Stimulated activated CD4-positive, alpha-beta T cell treated with anti-CD3 and anti-CD28 coated beads, Interleukin-12 subunit alpha, Interleukin-12 subunit beta, amount 100 ng/mL, for 48 hours (primary cell): ENCODE measurements around the gene SMG7.
A peak's percentile ranks its signal among the peaks of the same experiment; 100 is the strongest.
"Not testable (repeated sequence)": the region's sequence is repeated elsewhere in the genome, so short reads cannot be mapped to it uniquely, and the experiment has no call there.

ENCODE experiments used
- DNase-seq, 3 donors: peaks; one replicate each; pipeline ENCODE4 v3.0.0-alpha.2; 2020; ENCODE audit warnings: low read depth in 2 of 3, low spot score in 1 of 3

The SMG7 gene, protein sequence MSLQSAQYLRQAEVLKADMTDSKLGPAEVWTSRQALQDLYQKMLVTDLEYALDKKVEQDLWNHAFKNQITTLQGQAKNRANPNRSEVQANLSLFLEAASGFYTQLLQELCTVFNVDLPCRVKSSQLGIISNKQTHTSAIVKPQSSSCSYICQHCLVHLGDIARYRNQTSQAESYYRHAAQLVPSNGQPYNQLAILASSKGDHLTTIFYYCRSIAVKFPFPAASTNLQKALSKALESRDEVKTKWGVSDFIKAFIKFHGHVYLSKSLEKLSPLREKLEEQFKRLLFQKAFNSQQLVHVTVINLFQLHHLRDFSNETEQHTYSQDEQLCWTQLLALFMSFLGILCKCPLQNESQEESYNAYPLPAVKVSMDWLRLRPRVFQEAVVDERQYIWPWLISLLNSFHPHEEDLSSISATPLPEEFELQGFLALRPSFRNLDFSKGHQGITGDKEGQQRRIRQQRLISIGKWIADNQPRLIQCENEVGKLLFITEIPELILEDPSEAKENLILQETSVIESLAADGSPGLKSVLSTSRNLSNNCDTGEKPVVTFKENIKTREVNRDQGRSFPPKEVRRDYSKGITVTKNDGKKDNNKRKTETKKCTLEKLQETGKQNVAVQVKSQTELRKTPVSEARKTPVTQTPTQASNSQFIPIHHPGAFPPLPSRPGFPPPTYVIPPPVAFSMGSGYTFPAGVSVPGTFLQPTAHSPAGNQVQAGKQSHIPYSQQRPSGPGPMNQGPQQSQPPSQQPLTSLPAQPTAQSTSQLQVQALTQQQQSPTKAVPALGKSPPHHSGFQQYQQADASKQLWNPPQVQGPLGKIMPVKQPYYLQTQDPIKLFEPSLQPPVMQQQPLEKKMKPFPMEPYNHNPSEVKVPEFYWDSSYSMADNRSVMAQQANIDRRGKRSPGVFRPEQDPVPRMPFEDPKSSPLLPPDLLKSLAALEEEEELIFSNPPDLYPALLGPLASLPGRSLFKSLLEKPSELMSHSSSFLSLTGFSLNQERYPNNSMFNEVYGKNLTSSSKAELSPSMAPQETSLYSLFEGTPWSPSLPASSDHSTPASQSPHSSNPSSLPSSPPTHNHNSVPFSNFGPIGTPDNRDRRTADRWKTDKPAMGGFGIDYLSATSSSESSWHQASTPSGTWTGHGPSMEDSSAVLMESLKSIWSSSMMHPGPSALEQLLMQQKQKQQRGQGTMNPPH

DNA sequence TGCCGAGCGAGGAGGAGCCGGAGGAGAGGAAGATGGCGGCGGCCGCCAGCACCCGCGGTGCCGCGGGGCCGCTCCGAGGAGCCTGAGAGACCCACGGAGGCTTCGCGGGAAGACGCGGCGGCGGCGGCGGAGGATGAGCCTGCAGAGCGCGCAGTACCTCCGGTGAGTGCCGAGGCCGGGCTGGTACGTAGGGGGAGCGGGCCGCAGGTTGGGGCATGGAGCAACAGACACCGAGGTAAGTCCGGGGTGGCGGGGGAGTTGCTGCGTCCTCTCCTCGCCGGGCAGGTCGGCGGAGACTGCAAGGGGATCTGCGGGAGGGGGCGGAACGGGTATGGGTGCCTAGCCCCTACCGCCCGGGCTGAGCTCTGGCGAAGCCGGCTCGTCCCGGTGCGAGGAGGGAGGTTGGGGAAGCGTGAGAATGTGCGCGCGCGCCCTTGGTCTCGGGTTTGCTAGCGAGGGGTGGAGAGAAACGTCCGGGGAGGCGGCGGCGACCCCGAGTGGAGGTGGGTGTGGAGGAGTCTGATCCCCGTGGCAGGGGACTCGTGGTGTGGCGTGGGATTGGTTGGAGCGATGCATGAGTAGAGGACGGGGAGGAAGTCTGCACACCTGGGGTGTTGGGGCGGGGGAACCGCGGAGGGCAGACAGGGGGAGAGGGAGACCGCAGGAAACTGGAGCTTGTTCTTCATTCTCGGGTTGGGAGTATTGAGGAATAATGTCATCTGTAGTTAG is at the start of gene SMG7:
SMG7 (plus strand) TSS at position 12 of the 729 bp plus-strand sequence; CDS start at position 134, 122 bp downstream.
- peak; percentile 23 to 42 (median 31) for DNase-seq

DNA sequence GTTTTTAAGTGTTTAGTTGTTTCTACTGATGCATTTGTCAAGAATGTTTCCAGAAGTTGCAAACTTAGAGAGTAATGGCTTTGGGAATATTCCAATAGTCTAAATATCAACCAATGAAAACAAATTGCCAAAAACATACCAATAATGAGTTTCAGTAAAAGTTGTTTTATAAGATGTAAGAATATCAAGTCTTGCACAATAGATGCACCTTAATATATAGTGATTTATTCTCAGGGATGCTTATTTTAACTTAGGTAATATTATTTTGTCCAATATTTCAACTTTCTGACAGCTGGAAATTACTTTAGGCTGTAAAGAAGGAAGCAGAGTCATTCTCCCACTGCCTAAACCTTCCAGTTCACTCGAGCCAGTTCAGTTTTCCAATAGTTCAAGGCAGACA is 48.8 kb upstream of the SMG7 start:
- no peak for DNase-seq

DNA sequence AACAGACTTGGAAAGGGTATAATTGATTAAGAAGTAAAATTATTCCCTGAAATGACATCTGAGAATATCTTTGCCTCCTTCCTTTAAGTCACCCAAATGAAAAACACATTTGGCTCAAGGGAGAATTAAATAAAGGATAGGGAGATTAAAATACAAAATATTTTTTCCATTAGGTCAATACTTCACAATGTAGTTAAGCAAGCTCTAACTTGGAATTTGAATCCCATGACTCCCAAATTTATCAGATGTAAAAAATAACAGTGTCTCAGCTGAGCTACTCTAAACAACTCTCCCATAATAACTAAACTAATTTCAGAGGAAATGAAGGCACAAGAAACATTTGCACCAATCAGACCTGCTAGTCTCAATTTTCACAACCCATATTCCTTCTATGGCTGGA is 47.6 kb upstream of the SMG7 start:
- no peak for DNase-seq

DNA sequence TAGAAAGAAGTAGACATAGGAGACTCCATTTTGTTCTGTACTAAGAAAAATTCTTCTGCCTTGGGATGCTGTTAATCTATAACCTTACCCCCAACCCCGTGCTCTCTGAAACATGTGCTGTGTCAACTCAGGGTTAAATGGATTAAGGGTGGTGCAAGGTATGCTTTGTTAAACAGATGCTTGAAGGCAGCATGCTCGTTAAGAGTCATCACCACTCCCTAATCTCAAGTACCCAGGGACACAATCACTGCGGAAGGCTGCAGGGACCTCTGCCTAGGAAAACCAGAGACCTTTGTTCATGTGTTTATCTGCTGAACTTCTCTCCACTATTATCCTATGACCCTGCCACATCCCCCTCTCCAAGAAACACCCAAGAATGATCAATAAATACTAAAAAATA is 44.7 kb upstream of the SMG7 start:
- not testable (repeated sequence) for DNase-seq

DNA sequence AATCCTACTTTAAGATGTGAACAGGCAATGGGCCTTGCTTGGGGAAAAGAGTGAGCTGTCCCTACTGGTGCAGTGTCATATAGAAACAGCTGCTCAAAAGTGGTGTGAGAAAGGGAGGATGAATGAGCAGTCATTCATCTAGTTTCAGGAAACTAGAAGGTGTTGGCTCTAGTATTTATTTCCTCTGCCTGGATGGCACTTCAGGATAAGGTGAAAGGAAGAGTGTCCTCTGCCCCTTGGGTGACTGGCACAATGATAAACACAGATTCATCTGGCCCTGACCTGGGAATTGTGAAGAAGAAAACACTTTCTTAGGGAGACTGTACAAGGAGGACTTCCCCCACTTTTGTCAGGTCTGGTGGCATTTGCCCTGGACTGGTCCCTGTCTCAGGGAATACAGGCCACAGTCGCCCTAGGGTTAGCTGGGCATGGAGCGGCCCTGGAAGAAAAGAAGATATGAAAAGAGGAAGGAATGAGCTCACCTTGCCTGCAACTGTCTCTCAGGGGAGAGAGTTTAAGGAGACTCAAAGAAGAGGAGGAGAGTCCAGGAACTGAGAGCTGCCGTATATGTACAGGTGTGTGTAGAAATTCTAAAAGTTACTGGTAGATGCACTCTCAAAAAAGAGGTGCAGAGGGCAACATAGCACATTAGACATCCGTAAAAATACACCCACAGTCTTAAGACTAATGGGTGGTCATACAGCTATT is 40.3 kb upstream of the SMG7 start:
- no peak for DNase-seq

DNA sequence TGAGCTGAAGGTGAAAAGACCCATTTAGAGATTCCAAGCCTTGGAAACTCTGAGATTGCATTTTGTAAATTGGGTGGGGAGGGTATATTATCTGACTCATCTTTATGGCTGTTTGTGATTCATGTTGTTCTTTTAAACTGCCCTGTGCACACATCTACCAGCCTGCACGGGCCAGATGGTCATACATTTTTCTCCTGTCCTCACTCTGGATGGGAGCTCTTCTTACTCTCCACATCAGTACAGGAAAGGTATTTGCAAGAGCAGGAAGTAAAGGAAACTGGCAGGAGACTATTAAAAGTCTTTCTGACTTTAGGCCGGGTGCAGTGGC is 39.8 kb upstream of the SMG7 start:
- no peak for DNase-seq

DNA sequence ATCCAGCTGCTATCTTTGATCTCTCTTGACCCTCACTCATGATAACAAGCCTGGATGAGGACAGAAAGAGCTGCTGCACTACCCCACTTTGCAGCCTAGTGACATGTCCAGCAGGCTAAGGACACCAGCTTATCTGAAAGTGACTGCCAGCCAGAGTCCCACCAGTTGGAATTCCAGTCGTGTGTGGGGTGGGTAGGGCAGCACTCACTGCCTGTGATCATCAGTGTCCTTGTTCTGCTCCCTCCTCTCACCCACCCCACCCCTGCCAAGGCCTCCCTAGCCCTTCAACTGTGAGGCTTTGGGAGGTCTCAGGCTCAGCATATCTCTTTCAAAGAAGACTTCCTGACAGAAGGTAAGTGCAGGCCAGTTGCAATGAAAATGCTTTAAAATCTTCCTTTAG is 38.6 kb upstream of the SMG7 start:
- no peak for DNase-seq

DNA sequence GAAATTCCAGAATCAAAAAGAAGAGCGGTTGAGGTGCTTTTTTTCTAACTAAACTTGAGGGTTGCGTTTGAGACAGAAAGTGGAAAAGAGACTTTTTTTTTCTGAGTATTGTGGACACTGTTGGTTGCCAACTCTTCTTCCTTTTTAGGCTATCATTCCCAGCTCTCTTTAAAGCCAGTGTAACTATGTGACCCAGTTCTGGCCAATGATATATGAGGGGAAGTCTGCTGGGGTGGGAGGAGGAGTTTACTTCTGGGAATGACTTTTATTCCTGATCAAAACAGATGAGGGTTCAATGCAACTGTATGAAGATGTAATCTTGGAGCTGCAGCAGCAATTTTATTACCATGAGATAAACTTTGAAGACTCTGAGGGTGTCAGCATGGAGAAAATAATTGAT is 36.8 kb upstream of the SMG7 start:
- no peak for DNase-seq

DNA sequence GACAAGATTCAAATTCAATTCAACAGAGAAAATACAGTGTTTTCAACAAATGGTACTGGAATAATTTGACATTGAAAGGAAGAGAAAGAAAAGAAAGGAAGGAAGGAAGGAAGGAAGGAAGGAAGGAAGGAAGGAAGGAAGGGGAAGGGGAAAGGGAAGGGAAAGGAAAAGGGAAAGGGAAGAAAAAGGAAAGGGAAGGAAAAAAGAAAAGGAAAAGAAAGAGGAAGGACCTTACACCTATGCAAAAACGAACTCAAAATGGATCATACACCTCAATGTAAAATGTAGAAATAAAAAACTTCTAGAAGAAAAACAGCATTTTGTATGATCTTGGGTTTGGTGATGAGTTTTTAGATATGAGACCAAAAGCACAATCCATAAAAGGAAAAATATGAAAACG is 34.2 kb upstream of the SMG7 start:
- no peak for DNase-seq

DNA sequence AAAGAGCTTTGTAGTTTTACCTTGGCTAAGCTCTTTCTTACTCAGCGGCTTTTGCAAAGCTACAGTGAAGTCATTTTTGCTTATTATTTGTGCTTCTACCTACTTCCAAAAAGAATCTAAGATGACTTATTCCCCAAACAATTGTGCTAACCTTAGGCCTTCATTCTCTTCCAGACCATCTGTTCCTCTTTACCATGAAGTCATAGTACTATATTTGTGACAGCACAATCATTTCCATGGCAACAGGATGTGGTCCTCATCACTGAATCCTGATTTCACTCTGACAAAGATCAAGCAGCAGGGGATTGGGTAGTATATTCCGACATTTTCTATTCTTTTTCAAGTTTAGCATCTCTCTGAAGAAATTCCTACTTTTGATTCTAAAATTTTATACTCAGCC is 29.3 kb upstream of the SMG7 start:
- no peak for DNase-seq

DNA sequence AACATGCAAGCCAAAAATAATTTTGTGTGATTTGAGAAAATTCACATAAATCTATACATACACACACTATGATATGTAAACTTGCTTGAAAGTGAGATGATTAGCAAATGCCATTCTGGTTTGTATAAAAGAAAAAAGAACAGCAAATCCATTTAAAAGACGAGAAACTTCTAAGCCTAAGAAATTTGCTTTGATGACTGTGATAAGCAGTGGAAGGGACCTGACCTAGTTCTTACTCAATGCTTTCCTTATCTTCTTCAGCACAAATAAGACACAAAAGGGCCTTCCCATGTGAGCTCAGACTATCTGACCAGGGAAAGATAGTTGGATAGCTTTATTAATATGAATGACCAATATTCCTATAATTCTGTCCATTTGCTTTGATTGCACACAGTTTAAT is 28.8 kb upstream of the SMG7 start:
- no peak for DNase-seq

DNA sequence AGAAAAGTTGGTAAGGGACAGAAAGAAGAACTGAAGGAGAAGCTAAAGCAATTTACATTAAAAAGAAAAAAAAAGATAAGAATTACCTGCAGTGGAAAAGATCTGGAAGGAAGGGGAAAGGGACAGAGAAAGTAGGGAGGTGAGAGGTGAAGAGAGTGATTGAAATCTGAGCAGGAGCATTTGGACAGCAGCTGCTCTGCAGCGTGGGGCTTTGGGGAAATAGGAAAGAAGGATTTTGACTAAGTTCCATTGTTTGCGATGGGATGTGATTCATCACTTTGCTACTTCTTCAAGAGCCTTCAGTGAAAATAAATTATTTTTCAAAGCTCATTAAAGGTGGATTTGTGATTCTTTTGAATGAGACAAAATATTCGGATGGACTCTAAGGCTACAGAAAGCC is 28.1 kb upstream of the SMG7 start:
- no peak for DNase-seq

DNA sequence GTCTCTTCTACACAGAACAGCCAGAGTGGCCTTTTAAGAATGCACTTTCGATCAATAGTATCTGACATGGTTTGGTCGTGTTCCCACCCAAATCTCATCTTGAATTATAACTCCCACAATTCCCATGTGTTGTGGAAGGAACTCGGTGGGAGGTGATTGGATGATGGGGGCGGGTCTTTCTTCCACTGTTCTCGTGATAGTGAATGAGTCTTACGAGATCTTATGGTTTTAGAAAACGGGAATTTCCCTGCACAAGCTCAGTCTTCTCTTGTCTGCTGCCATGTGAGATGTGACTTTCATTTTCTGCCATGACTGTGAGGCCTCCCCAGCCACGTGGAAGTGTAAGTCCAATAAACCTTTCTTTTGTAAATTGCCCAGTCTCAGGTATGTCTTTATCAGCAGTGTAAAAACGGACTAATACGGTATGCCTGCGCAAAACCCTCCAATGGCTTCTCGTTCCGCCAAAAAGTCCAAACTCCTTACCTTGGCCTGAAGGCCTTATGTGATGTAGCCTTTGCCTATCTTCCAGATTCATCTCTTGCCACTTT is 23.0 kb upstream of the SMG7 start:
- DNase-seq, result no peak

DNA sequence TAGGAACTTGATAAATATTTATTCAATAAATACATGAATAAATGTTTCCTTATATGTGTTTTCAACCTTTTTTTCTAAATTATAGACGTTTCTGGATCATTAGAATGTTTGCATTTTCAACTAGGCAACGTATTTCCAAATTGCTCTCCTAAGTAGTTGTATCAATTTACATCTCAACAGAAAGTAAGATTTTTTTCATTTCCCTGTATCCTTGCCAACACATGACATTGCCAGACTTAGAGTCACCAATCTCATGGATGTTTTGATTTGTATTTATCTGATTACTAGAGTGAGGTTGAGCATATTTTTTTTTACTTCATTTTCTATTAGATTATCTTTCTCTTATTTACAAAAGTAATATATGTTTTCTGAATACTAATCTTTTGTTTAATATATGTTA is 22.2 kb upstream of the SMG7 start:
- no peak for DNase-seq

DNA sequence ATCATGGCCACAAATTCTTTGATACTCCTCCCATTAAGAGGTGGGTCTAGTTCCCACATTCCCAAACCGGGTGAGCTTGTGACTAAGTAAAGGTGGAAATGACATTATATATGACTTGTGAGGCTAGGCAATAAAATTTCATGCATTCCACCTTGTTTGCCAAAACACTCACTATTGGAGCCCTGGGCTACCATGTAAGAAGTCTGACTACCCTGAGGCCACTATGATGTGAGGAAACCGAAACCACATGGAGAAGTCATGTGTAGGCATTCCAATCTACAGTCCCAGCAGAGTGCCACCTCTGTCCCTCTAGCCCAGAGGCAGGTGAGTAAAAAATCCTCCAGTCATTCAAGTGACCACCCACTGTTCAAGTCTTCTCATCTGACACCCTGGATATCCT is 17.9 kb upstream of the SMG7 start:
- no peak for DNase-seq

DNA sequence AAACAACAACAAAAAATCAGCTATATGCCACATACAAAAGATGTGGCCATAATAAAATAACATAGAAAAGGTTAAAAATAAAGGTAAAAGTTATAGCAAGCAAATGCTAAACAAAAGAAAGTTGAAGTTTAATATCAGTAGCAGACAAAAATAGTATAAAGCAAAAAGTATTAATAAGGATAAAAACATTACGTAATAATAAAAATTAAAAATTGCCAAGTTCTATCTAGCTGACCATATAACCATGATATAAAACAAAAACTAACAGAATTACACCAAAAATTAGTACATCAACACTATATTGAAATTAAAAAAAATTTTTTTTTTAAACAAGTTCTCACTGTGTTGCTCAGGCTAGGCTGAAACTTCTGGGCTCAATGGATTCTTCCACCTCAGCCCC is 15.5 kb upstream of the SMG7 start:
- no peak for DNase-seq

DNA sequence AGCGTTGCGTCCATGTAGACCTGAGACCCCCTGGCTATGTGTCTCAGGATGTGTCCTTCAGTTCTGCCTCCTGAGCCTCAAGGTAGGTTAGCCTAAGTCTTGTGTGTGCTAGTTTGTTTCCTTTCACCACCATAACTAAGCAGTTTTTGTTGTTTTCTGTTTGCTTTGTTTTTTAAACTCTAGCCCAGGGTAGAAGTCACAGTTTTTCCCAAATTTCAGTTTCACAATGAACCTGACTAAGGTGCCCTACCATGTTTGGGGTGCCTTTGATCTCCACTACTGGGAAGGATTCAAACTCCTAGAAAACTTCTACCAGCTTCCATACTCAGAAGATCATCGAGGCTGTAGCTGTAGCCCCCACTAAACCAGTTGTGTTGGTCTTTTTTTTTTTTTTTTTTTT is 14.8 kb upstream of the SMG7 start:
- no peak for DNase-seq

DNA sequence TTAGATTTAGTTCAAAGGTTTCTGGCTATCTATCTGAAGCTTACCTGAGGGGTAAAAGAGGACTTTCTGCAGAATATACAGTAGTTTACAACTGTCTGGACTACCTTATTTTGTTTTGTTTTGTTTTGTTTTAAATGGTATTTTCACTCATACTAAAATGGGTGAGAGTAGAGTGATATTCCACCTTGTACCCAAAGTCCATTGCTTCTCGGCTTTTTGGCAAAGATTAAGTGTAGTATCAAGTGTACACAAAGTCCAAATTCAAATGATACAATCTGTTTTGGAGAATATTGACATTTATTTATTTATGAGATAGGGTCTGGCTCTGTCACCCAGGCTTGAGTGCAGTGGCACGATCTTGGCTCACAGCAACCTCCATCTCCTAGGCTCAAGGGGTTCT is 11.7 kb upstream of the SMG7 start:
- DNase-seq, result no peak

DNA sequence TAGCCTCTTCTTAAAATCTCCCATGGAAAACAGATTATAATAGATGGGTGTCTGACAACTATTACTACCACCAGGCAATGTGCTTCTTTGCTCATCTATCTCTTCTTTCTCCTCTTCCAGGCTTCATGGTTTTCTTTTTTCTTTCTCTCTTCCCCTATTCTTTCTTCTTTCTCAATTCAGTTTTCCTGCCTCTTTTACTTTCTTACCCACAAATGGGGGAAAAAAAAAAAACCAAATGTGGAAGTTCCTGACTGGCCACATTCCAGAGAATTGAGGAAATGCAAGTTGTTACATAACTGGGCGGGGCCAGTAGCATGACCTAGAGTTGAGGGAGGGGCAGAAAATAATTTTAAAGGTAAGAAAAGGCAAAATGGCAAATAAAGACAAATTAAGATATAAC is 10.9 kb upstream of the SMG7 start:
- no peak for DNase-seq

DNA sequence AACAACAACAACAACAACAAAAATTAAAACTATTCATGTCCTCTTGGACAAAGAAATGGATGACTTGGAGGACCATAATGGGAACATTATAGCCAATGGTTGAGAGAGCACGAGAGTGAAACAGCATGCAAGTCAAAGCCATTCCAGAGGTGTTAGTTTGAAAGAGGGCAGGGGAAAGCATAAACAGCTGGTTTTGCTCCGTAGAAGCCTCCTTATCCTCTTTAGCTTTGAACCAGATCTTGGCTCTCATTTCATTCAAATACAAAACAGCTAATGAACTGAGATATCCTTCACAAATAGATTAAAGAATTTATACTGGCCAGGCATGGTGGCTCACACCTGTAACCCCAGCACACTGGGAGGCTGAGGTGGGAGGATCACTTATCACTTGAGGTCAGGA is 8.7 kb upstream of the SMG7 start:
- no peak for DNase-seq
